ENCODE data around the gene FBN2.

Gene FBN2

GRCh38 chr5:128538000-128538249 lies at the start of gene FBN2:
Gene FBN2 (minus strand): TSS chr5:128538245. CDS start chr5:128537603, 642 bp downstream.
- no peak for DNase-seq

GRCh38 chr5:128587275-128587674 lies 49.2 kb upstream of the FBN2 start:
- no peak for DNase-seq

GRCh38 chr5:128586848-128587247 lies 48.8 kb upstream of the FBN2 start:
- no peak for DNase-seq

GRCh38 chr5:128579639-128580038 lies 41.6 kb upstream of the FBN2 start:
- no peak for DNase-seq

- DNase-seq: no peak
Observed at GRCh38 chr5:128579093-128579492, 41.0 kb upstream of the FBN2 start.

GRCh38 chr5:128574041-128574440 lies 36.0 kb upstream of the FBN2 start:
- DNase-seq: no peak

GRCh38 chr5:128572930-128573319 lies 34.9 kb upstream of the FBN2 start:
- DNase-seq: no peak

GRCh38 chr5:128572051-128572929 lies 34.2 kb upstream of the FBN2 start:
- DNase-seq: no peak

- DNase-seq: no peak
Observed at GRCh38 chr5:128566178-128566577, 28.1 kb upstream of the FBN2 start.

- DNase-seq: no peak
Observed at GRCh38 chr5:128559300-128560297, 21.6 kb upstream of the FBN2 start.

GRCh38 chr5:128553747-128554146 lies 15.7 kb upstream of the FBN2 start:
- DNase-seq: no peak

- DNase-seq: no peak
Observed at GRCh38 chr5:128551476-128551875, 13.4 kb upstream of the FBN2 start.

GRCh38 chr5:128549496-128549895 lies 11.5 kb upstream of the FBN2 start:
- no peak for DNase-seq

- no peak for DNase-seq
Observed at GRCh38 chr5:128546658-128547281, 8.7 kb upstream of the FBN2 start.

GRCh38 chr5:128541385-128541784 lies 3.3 kb upstream of the FBN2 start:
- no peak for DNase-seq

GRCh38 chr5:128539038-128539429 lies 989 bp upstream of the FBN2 start:
- DNase-seq: no peak

- no peak for DNase-seq
Observed at GRCh38 chr5:128538250-128539037, 399 bp upstream of the FBN2 start.

- DNase-seq: no peak
Observed at GRCh38 chr5:128537221-128537999, 635 bp downstream of the FBN2 start.

GRCh38 chr5:128536254-128537220 lies 1.5 kb downstream of the FBN2 start:
- no peak for DNase-seq

GRCh38 chr5:128535251-128535650 lies 2.8 kb downstream of the FBN2 start:
- DNase-seq: no peak

- no peak for DNase-seq
Observed at GRCh38 chr5:128534726-128535125, 3.3 kb downstream of the FBN2 start.

Data from activated T-cell treated with anti-CD3 and anti-CD28 coated beads, Interleukin-2, amount 50 U/mL, for 1 hour (primary cell).